GM23248 (cell line): ENCODE measurements around the gene ZNF692.

Source experiments
- EZH2 ChIP-seq: fragments of 200-600 bp; sonication (generic); IDR thresholded peaks from 2 replicates; pipeline ENCODE4 v1.6.1; 2018; ENCODE audit warnings: antibody characterized with exemption, mild to moderate bottlenecking; ENCODE audit not compliant: insufficient read depth, poor library complexity, severe bottlenecking
- EZH2phosphoT487 ChIP-seq: fragments of 200-600 bp; sonication (generic); IDR thresholded peaks from 2 replicates; pipeline ENCODE4 v1.6.1; 2018; ENCODE audit warnings: antibody characterized with exemption, moderate library complexity, mild to moderate bottlenecking, low read depth; ENCODE audit not compliant: insufficient read depth

DNA sequence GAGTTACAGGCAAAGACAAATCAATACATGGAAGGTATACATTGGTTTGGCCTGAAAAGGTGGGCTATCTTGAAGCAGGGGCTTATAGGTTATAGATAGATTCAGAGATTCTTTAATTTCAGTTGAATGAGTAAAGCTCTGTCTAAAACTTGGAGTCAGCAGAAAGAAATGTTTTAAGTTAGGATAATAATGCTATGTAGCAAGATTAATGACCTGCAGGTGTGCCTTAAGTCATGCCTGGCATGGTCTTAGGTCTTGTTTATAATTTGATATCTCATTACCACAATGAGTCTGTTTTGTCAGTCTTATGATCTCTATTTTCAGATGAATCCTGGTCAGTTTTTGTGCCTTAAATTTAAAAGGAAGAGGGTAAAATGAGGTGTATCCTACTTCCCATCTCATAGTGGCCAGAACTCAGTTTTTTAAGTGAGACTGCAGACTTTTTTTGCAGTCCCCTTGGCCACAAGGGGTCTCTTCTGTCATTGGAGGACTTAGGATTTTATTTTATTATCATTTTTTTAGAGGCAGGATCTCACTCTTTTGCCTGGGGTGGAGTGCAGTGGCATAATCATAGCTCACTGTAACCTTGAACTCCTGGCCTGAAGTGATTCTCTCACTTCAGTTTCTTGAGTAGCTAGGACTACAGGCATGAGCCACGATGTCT is 25.9 kb upstream of the ZNF692 start:
- no peak for TF ChIP-seq EZH2
- TF ChIP-seq EZH2phosphoT487 = no peak
